Gastrocnemius medialis (tissue), 4 donors: ENCODE measurements around the gene RNF227.

Experiments
- POLR2A ChIP-seq, 2 donors: fragments of 450-650 bp; IDR thresholded peaks; one replicate each; pipeline ENCODE4 v1.6.1; 2017; ENCODE audit warnings: antibody characterized with exemption in 2 of 2, mild to moderate bottlenecking in 2 of 2, moderate library complexity in 2 of 2
- TF ChIP-seq, protein P1 (sequence below), 5 experiments: fragments of 450-650 bp in 3 of 5; fragments of 200-600 bp in 2 of 5; sonication (generic) in 2 of 5; IDR thresholded peaks in 4 of 5; conservative IDR thresholded peaks in 1 of 5; 1 replicate in 4 of 5; 2 replicates in 1 of 5; pipeline ENCODE4 v1.5.1; 2016 to 2019; ENCODE audit warnings: antibody characterized with exemption in 5 of 5, mild to moderate bottlenecking in 3 of 5, moderate library complexity in 3 of 5

- TF ChIP-seq, protein P1, sequence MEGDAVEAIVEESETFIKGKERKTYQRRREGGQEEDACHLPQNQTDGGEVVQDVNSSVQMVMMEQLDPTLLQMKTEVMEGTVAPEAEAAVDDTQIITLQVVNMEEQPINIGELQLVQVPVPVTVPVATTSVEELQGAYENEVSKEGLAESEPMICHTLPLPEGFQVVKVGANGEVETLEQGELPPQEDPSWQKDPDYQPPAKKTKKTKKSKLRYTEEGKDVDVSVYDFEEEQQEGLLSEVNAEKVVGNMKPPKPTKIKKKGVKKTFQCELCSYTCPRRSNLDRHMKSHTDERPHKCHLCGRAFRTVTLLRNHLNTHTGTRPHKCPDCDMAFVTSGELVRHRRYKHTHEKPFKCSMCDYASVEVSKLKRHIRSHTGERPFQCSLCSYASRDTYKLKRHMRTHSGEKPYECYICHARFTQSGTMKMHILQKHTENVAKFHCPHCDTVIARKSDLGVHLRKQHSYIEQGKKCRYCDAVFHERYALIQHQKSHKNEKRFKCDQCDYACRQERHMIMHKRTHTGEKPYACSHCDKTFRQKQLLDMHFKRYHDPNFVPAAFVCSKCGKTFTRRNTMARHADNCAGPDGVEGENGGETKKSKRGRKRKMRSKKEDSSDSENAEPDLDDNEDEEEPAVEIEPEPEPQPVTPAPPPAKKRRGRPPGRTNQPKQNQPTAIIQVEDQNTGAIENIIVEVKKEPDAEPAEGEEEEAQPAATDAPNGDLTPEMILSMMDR (IDR thresholded peaks at IDR 0.05 in 4 of 5, conservative IDR thresholded peaks at IDR 0.05 in 1 of 5) = peak; percentile 49 to 58 (median 55)
- TF ChIP-seq POLR2A (IDR thresholded peaks at IDR 0.05) = no peak
Measured at GRCh38 chr17:7889166-7889955, 26.7 kb downstream of the RNF227 start.
